DOHH2 (cell line): ENCODE data around the gene EVL.

Source experiments
- CTCF ChIP-seq: fragments of 200-600 bp; sonication (generic); IDR thresholded peaks from one replicate; pipeline ENCODE4 v1.5.1; 2014; ENCODE audit warnings: antibody characterized with exemption, mild to moderate bottlenecking, low read depth, low read length; ENCODE audit not compliant: poor library complexity, severe bottlenecking
- EZH2phosphoT487 ChIP-seq: fragments of 200-600 bp; sonication (generic); IDR thresholded peaks from 2 replicates; pipeline ENCODE4 v1.6.1; 2017; ENCODE audit warnings: borderline replicate concordance, mild to moderate bottlenecking, antibody characterized with exemption, low read length, moderate library complexity, mixed read lengths

GRCh38 chr14:100122481-100123223, 57.4 kb downstream of the EVL start:
- no peak for TF ChIP-seq CTCF
- no peak for TF ChIP-seq EZH2phosphoT487
